Neural cell (in vitro differentiated cells): ENCODE measurements around the gene PTCRA. TPM values are rescaled to one million over a fixed set of nuclear protein-coding genes. Genes with fewer than 3 reads are reported as not detected.
"Not testable (repeated sequence)": the region's sequence is repeated elsewhere in the genome, so short reads cannot be mapped to it uniquely, and the experiment has no call there.

Source experiments
- H2AFZ ChIP-seq: fragments of 200-600, 300-800 bp; sonication (generic), shearing (Covaris generic); 2 replicates; pipeline ENCODE4 v1.6.0; 2014; ENCODE audit warnings: low read depth, mild to moderate bottlenecking, antibody characterized with exemption, low read length, moderate library complexity
- H3F3A ChIP-seq: fragments of 200-600 bp; shearing (Covaris generic); 2 replicates; pipeline ENCODE4 v1.6.1; 2016; ENCODE audit warnings: mild to moderate bottlenecking, moderate library complexity, mixed read lengths, antibody characterized with exemption, low read length; ENCODE audit not compliant: insufficient read depth, poor library complexity, severe bottlenecking
- H3K27ac ChIP-seq: fragments of 200-600, 300-800 bp; sonication (generic), shearing (Covaris generic); 2 replicates; pipeline ENCODE4 v1.5.1; 2014; ENCODE audit warnings: mild to moderate bottlenecking, low read length, moderate library complexity
- H3K27me3 ChIP-seq: fragments of 300-800, 200-600 bp; sonication (generic), shearing (Covaris generic); 2 replicates; pipeline ENCODE4 v1.6.0; 2014; ENCODE audit warnings: mild to moderate bottlenecking, low read depth, low read length, moderate library complexity; ENCODE audit not compliant: insufficient read depth
- H3K36me3 ChIP-seq: fragments of 300-800, 200-600 bp; sonication (generic), shearing (Covaris generic); 2 replicates; pipeline ENCODE4 v1.5.1; 2014; ENCODE audit warnings: mild to moderate bottlenecking, antibody characterized with exemption, low read length, moderate library complexity; ENCODE audit not compliant: insufficient read depth
- H3K4me2 ChIP-seq: fragments of 300-800, 200-600 bp; sonication (generic), shearing (Covaris generic); 2 replicates; pipeline ENCODE4 v1.6.0; 2014; ENCODE audit warnings: mild to moderate bottlenecking, low read length
- H3K4me3 ChIP-seq: fragments of 300-800, 200-600 bp; sonication (generic), shearing (Covaris generic); 2 replicates; pipeline ENCODE4 v1.5.1; 2014; ENCODE audit warnings: mild to moderate bottlenecking, low read length, moderate library complexity
- H3K79me2 ChIP-seq: fragments of 200-600 bp; shearing (Covaris generic); replicated peaks from 2 replicates; pipeline ENCODE4 v1.6.0; 2014; ENCODE audit warnings: mild to moderate bottlenecking, low read length, moderate library complexity; ENCODE audit not compliant: insufficient read depth
- H3K9ac ChIP-seq: fragments of 300-800, 200-600 bp; sonication (generic), shearing (Covaris generic); 2 replicates; pipeline ENCODE4 v1.6.1; 2016; ENCODE audit warnings: mild to moderate bottlenecking, low read length, mixed read lengths
- H3K9me2 ChIP-seq: fragments of 200-600 bp; shearing (Covaris generic); 2 replicates; pipeline ENCODE4 v1.6.1; 2016; ENCODE audit warnings: mild to moderate bottlenecking, low read length, mixed read lengths; ENCODE audit not compliant: insufficient read depth
- H3K9me3 ChIP-seq: fragments of 200-600, 300-800 bp; sonication (generic), shearing (Covaris generic); 2 replicates; pipeline ENCODE4 v1.6.1; 2016; ENCODE audit warnings: mild to moderate bottlenecking, mixed run types, low read length, moderate library complexity, mixed read lengths
- H4K20me1 ChIP-seq: fragments of 200-600 bp; shearing (Covaris generic); 2 replicates; pipeline ENCODE4 v1.6.1; 2016; ENCODE audit warnings: mild to moderate bottlenecking, mixed run types; ENCODE audit not compliant: insufficient read depth
- CTCF ChIP-seq: fragments of 450-650 bp; IDR thresholded peaks from 2 replicates; pipeline ENCODE4 v1.5.1; 2014; ENCODE audit warnings: antibody characterized with exemption, mild to moderate bottlenecking, moderate library complexity; ENCODE audit not compliant: poor library complexity, severe bottlenecking
- EP300 ChIP-seq: fragments of 450-650 bp; conservative IDR thresholded peaks from 2 replicates; pipeline ENCODE4 v1.6.1; 2014; ENCODE audit warnings: antibody characterized with exemption, mild to moderate bottlenecking, moderate library complexity; ENCODE audit not compliant: poor library complexity, severe bottlenecking
- EZH2 ChIP-seq: fragments of 200-600, 300-800 bp; shearing (Covaris generic), sonication (generic); IDR thresholded peaks from 2 replicates; pipeline ENCODE4 v1.6.1; 2014; ENCODE audit warnings: antibody characterized with exemption, low read length, borderline replicate concordance, mild to moderate bottlenecking; ENCODE audit not compliant: insufficient read depth, poor library complexity, severe bottlenecking
- MXI1 ChIP-seq: fragments of 450-650 bp; conservative IDR thresholded peaks from 2 replicates; pipeline ENCODE4 v1.6.1; 2014; ENCODE audit warnings: antibody characterized with exemption, mild to moderate bottlenecking; ENCODE audit not compliant: poor library complexity, severe bottlenecking
- RAD21 ChIP-seq: fragments of 450-650 bp; conservative IDR thresholded peaks from 2 replicates; pipeline ENCODE4 v1.6.1; 2014; ENCODE audit warnings: antibody characterized with exemption, mild to moderate bottlenecking, moderate library complexity
- REST ChIP-seq: IDR thresholded peaks from 2 replicates; pipeline ENCODE4 v1.6.1; 2012; ENCODE audit warnings: borderline replicate concordance
- SMC3 ChIP-seq: fragments of 450-650 bp; conservative IDR thresholded peaks from 2 replicates; pipeline ENCODE4 v1.6.1; 2014; ENCODE audit warnings: antibody characterized with exemption, mild to moderate bottlenecking, moderate library complexity; ENCODE audit not compliant: poor library complexity
- polyA plus RNA-seq: library from polyadenylated mRNA; depleted of rRNA; stranded (reverse); fragments of >200 nt; gene quantifications from 2 replicates; pipeline ENCODE4 v1.2.3, GENCODE V29; 2014

Gene PTCRA
- polyA plus RNA-seq, 1 donor from 2014 or later, result not detected

- Histone ChIP-seq H3K9me3 (no peaks in the 10 kb centered on the region), H4K20me1 (no peaks in the 10 kb centered on the region), H3K36me3 (no peaks in the 10 kb centered on the region), H3F3A (no peaks in the 10 kb centered on the region), H3K27me3 (no peaks in the 10 kb centered on the region), H3K79me2 (no peaks in the 10 kb centered on the region), H3K4me2 (no peak overlapping the region), H3K9me2 (no peaks in the 10 kb centered on the region), H3K9ac (peak overlapping the region; percentile 9), H3K27ac (no peak overlapping the region), H2AFZ (no peak overlapping the region), H3K4me3 (peak overlapping the region; percentile 22)
- TF ChIP-seq CTCF (peak; percentile 96), REST (no peak), EZH2 (no peak), EP300 (no peak), SMC3 (peak; percentile 89), MXI1 (peak; percentile 32), RAD21 (peak; percentile 94)
Observed at GRCh38 chr6:42901538-42901957, 14.3 kb upstream of the PTCRA start.

GRCh38 chr6:42902429-42903263, 13.2 kb upstream of the PTCRA start:
- not testable (repeated sequence) for H3K27me3 ChIP-seq, H4K20me1 ChIP-seq, H3K9ac ChIP-seq, H3K9me3 ChIP-seq, H3K27ac ChIP-seq, H3K9me2 ChIP-seq, H3K4me3 ChIP-seq, H3K36me3 ChIP-seq, H3K4me2 ChIP-seq, H2AFZ ChIP-seq, H3K79me2 ChIP-seq, H3F3A ChIP-seq

- H3K27ac ChIP-seq, result no peak overlapping the region
- H3K9me3 ChIP-seq, result no peaks in the 10 kb centered on the region
- no peaks in the 10 kb centered on the region for H4K20me1 ChIP-seq
- H3K27me3 ChIP-seq, result no peaks in the 10 kb centered on the region
- H3F3A ChIP-seq, result no peaks in the 10 kb centered on the region
- H3K9me2 ChIP-seq, result no peaks in the 10 kb centered on the region
- TF ChIP-seq CTCF, result no peak
- H2AFZ ChIP-seq, result no peak overlapping the region
- no peaks in the 10 kb centered on the region for H3K36me3 ChIP-seq
- H3K79me2 ChIP-seq, result no peaks in the 10 kb centered on the region
- no peak overlapping the region for H3K4me2 ChIP-seq
- H3K4me3 ChIP-seq, result no peak overlapping the region
- no peak overlapping the region for H3K9ac ChIP-seq
Observed at GRCh38 chr6:42904467-42904866, 11.4 kb upstream of the PTCRA start.
